GM10248 (cell line): Measurements from ENCODE around the gene GPSM3.

Source experiments
- CTCF ChIA-PET: fragments of 300-600 bp; sonication (Branson Sonifier 250); formaldehyde crosslinking; extraction: SDS; loops from one replicate; lab custom pipeline; 2021; ENCODE audit warnings: antibody characterized with exemption; lab: Yijun Ruan, JAX
- POLR2A ChIA-PET: fragments of 350-650 bp; sonication (Branson Sonifier 250); formaldehyde crosslinking; extraction: SDS; loops from one replicate; lab custom pipeline; 2020; ENCODE audit warnings: antibody characterized with exemption; lab: Yijun Ruan, JAX
- DNase-seq: peaks from one replicate; pipeline ENCODE4 v3.0.0; 2012; ENCODE audit errors: extremely low spot score
- CTCF ChIP-seq: IDR thresholded peaks from 2 replicates; pipeline ENCODE4 v1.5.1; 2012; ENCODE audit warnings: mild to moderate bottlenecking, low read depth; ENCODE audit errors: extremely low read depth, missing control alignments, control extremely low read depth

Gene GPSM3

GRCh38 chr6:32175322-32175710 is 17.1 kb downstream of the GPSM3 start:
- DNase-seq: no peak
- POLR2A ChIA-PET: no interaction called here
- no peak for TF ChIP-seq CTCF
- CTCF ChIA-PET: no interaction called here

- DNase-seq: no peak
- ChIA-PET CTCF (no interaction called here), POLR2A (no interaction called here)
- no peak for TF ChIP-seq CTCF
Observed at GRCh38 chr6:32174416-32174815, 18.0 kb downstream of the GPSM3 start.

- no peak for TF ChIP-seq CTCF
- no peak for DNase-seq
- POLR2A ChIA-PET: no interaction called here
- CTCF ChIA-PET: no interaction called here
Observed at GRCh38 chr6:32173051-32173727, 19.3 kb downstream of the GPSM3 start.

- DNase-seq: no peak
- CTCF ChIA-PET: interaction anchor here (1.1 to 1.4 kb wide), 2 partner anchors 24 to 53 kb away, joined by 4 read pairs; no protein-coding TSS in a partner anchor
- no peak for TF ChIP-seq CTCF
- POLR2A ChIA-PET: no interaction called here
Observed at GRCh38 chr6:32171234-32171633, 21.2 kb downstream of the GPSM3 start.

- ChIA-PET POLR2A (no interaction called here), CTCF (no interaction called here)
- TF ChIP-seq CTCF: no peak
- DNase-seq: no peak
Observed at GRCh38 chr6:32170294-32170693, 22.1 kb downstream of the GPSM3 start.

GRCh38 chr6:32168807-32169591 is 23.4 kb downstream of the GPSM3 start:
- POLR2A ChIA-PET: no interaction called here
- CTCF ChIA-PET: interaction anchor here (1.1 kb wide), 1 partner anchor 50 kb away, joined by 5 read pairs; no protein-coding TSS in a partner anchor
- no peak for DNase-seq
- no peak for TF ChIP-seq CTCF
